Measurements from ENCODE around the gene PLLP.

The PLLP gene

GRCh38 chr16:57225978-57226377, 58.5 kb downstream of the PLLP start:
- TF ChIP-seq TAF1 (IDR thresholded peaks at IDR 0.05; ENCODE audit: borderline replicate concordance, insufficient read depth, low read length) (no peak), FOXP2 (optimal IDR thresholded peaks at IDR 0.05; ENCODE audit: borderline replicate concordance, extremely low read depth, extremely low read length, insufficient read depth) (no peak), POLR2AphosphoS5 (IDR thresholded peaks at IDR 0.05; ENCODE audit: low read depth, low read length) (no peak), SIN3A (IDR thresholded peaks at IDR 0.05; ENCODE audit: borderline replicate concordance, insufficient read depth, low read length) (no peak)
- TF ChIP-seq, protein P1, sequence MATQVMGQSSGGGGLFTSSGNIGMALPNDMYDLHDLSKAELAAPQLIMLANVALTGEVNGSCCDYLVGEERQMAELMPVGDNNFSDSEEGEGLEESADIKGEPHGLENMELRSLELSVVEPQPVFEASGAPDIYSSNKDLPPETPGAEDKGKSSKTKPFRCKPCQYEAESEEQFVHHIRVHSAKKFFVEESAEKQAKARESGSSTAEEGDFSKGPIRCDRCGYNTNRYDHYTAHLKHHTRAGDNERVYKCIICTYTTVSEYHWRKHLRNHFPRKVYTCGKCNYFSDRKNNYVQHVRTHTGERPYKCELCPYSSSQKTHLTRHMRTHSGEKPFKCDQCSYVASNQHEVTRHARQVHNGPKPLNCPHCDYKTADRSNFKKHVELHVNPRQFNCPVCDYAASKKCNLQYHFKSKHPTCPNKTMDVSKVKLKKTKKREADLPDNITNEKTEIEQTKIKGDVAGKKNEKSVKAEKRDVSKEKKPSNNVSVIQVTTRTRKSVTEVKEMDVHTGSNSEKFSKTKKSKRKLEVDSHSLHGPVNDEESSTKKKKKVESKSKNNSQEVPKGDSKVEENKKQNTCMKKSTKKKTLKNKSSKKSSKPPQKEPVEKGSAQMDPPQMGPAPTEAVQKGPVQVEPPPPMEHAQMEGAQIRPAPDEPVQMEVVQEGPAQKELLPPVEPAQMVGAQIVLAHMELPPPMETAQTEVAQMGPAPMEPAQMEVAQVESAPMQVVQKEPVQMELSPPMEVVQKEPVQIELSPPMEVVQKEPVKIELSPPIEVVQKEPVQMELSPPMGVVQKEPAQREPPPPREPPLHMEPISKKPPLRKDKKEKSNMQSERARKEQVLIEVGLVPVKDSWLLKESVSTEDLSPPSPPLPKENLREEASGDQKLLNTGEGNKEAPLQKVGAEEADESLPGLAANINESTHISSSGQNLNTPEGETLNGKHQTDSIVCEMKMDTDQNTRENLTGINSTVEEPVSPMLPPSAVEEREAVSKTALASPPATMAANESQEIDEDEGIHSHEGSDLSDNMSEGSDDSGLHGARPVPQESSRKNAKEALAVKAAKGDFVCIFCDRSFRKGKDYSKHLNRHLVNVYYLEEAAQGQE (IDR thresholded peaks at IDR 0.05; ENCODE audit: insufficient read depth in 1 of 2, low read depth in 2 of 2, low read length in 2 of 2): no peak

GRCh38 chr16:57224651-57225335, 59.7 kb downstream of the PLLP start:
- TF ChIP-seq FOXP2 (optimal IDR thresholded peaks at IDR 0.05; ENCODE audit: borderline replicate concordance, extremely low read depth, extremely low read length, insufficient read depth) (no peak), POLR2AphosphoS5 (IDR thresholded peaks at IDR 0.05; ENCODE audit: low read depth, low read length) (no peak), SIN3A (IDR thresholded peaks at IDR 0.05; ENCODE audit: borderline replicate concordance, insufficient read depth, low read length) (no peak), TAF1 (IDR thresholded peaks at IDR 0.05; ENCODE audit: borderline replicate concordance, insufficient read depth, low read length) (no peak)
- TF ChIP-seq, protein P1 (IDR thresholded peaks at IDR 0.05; ENCODE audit: insufficient read depth in 1 of 2, low read depth in 2 of 2, low read length in 2 of 2): no peak

- TF ChIP-seq, protein P1 (IDR thresholded peaks at IDR 0.05; ENCODE audit: insufficient read depth in 1 of 2, low read depth in 2 of 2, low read length in 2 of 2): no peak
- TF ChIP-seq FOXP2 (optimal IDR thresholded peaks at IDR 0.05; ENCODE audit: borderline replicate concordance, extremely low read depth, extremely low read length, insufficient read depth) (no peak), TAF1 (IDR thresholded peaks at IDR 0.05; ENCODE audit: borderline replicate concordance, insufficient read depth, low read length) (no peak), POLR2AphosphoS5 (IDR thresholded peaks at IDR 0.05; ENCODE audit: low read depth, low read length) (no peak), SIN3A (IDR thresholded peaks at IDR 0.05; ENCODE audit: borderline replicate concordance, insufficient read depth, low read length) (no peak)
Measured at GRCh38 chr16:57223057-57223456, 61.4 kb downstream of the PLLP start.

DNA sequence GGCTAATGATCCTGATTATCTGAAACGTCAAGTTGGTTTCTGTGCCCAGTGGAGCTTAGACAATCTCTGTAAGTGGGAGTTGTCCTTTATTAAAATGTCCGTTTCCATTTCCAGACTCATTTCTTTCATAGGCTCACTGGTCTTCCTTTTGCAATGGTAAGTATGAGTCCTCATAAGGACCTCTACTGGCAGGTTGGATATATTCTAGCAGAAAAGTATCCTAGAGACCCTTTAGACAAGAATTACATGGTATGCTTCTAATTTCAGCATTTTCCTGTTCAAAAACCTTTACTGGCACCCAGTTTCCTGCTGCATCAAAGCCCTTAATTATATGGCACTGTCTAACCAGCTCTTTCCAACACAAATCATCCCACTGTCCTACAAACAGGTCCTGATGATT, 67.5 kb downstream of the PLLP start:
- TF ChIP-seq POLR2AphosphoS5 (IDR thresholded peaks at IDR 0.05; ENCODE audit: low read depth, low read length) (no peak), FOXP2 (optimal IDR thresholded peaks at IDR 0.05; ENCODE audit: borderline replicate concordance, extremely low read depth, extremely low read length, insufficient read depth) (no peak), TAF1 (IDR thresholded peaks at IDR 0.05; ENCODE audit: borderline replicate concordance, insufficient read depth, low read length) (no peak), SIN3A (IDR thresholded peaks at IDR 0.05; ENCODE audit: borderline replicate concordance, insufficient read depth, low read length) (no peak)
- TF ChIP-seq, protein P1 (IDR thresholded peaks at IDR 0.05; ENCODE audit: insufficient read depth in 1 of 2, low read depth in 2 of 2, low read length in 2 of 2): no peak

Measured in PFSK-1 (cell line).